HEK293 (cell line): ENCODE data around the gene FHIT.

Source experiments
- KLF9 ChIP-seq: fragments of 450-650 bp; formaldehyde crosslinking; IDR thresholded peaks from 2 replicates; pipeline ENCODE4 v1.5.1; 2016; ENCODE audit warnings: missing biosample characterization, missing genetic modification characterization, low read depth
- OSR2 ChIP-seq: fragments of 450-650 bp; formaldehyde crosslinking; IDR thresholded peaks from 2 replicates; pipeline ENCODE4 v1.5.1; 2016; ENCODE audit warnings: missing biosample characterization, missing genetic modification characterization
- SP2 ChIP-seq: fragments of 450-650 bp; formaldehyde crosslinking; IDR thresholded peaks from 2 replicates; pipeline ENCODE4 v1.5.1; 2016; ENCODE audit warnings: missing biosample characterization, missing genetic modification characterization
- ZBTB7A ChIP-seq: fragments of 450-650 bp; formaldehyde crosslinking; IDR thresholded peaks from 2 replicates; pipeline ENCODE4 v1.5.1; 2016; ENCODE audit warnings: low read depth, missing biosample characterization, missing genetic modification characterization
- ZBTB8A ChIP-seq: fragments of 450-650 bp; formaldehyde crosslinking; IDR thresholded peaks from 2 replicates; pipeline ENCODE4 v1.5.1; 2016; ENCODE audit warnings: missing biosample characterization, missing genetic modification characterization
- ZNF133 ChIP-seq: fragments of 450-650 bp; formaldehyde crosslinking; IDR thresholded peaks from 2 replicates; pipeline ENCODE4 v1.5.1; 2016; ENCODE audit warnings: missing biosample characterization, missing genetic modification characterization
- ZNF16 ChIP-seq: fragments of 450-650 bp; formaldehyde crosslinking; IDR thresholded peaks from 2 replicates; pipeline ENCODE4 v1.5.1; 2016; ENCODE audit warnings: low read depth, missing biosample characterization, missing genetic modification characterization
- ZNF473 ChIP-seq: fragments of 450-650 bp; formaldehyde crosslinking; IDR thresholded peaks from 2 replicates; pipeline ENCODE4 v1.5.1; 2017; ENCODE audit warnings: missing biosample characterization, missing genetic modification characterization
- ZNF747 ChIP-seq: fragments of 450-650 bp; formaldehyde crosslinking; IDR thresholded peaks from 2 replicates; pipeline ENCODE4 v1.5.1; 2016; ENCODE audit warnings: missing biosample characterization, missing genetic modification characterization
- TF ChIP-seq, protein P1 (sequence below): fragments of 450-650 bp; formaldehyde crosslinking; IDR thresholded peaks from 2 replicates; pipeline ENCODE4 v1.5.1; 2016; ENCODE audit warnings: missing biosample characterization, missing genetic modification characterization
- TF ChIP-seq, protein P2 (sequence below): fragments of 450-650 bp; formaldehyde crosslinking; IDR thresholded peaks from 2 replicates; pipeline ENCODE4 v1.5.1; 2016; ENCODE audit warnings: missing biosample characterization, missing genetic modification characterization

DNA sequence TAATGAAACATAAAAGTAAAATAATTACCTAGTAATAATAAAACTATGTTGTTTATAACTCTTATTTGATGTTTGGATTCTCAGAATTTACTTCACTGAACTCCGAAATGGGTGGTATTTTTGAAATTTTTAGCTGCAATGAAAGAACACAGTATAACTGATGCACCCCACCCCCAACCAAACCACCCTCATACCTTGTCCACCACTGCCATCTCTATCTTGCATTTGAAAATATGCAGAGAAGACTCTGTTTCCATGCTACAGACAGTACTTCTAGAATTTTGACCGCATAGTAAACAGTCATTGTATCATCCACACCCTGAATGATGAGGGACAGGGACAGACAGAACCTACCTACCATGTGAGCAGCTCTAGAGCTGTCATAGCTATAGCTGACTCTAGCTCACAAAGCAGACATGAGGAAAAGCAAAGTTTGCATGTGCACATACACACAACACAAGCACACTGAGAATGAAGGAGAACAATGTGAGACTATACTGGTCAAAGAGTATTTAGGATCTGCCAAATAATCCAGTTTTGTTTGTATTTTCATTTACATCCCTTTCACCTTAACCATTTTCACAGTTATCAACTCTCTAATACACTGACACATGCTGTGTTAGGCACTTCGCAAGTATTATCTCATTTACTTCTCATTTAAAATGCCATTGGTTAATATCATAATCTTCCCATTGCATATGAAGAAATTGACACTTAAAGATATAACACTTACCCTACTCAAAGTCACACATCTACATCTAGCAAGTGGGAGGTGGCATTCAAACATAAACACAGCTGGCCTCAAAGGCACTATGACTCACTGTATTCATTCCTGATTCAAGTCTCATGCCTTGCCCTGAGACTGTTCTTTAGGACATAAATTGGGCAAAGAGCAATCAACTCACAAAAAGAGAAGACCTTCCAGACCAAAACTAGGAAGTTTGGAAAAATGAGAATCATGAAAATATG is 1186.8 kb downstream of the FHIT start:
- TF ChIP-seq SP2 (tag by site-specific recombination) (no peak), ZBTB8A (tag by site-specific recombination) (no peak), KLF9 (no peak), ZNF747 (no peak), ZNF473 (tag by site-specific recombination) (no peak), ZBTB7A (tag by site-specific recombination) (no peak), OSR2 (tag by site-specific recombination) (no peak), ZNF133 (tag by site-specific recombination) (no peak), ZNF16 (tag by site-specific recombination) (no peak)
- TF ChIP-seq, protein P1, sequence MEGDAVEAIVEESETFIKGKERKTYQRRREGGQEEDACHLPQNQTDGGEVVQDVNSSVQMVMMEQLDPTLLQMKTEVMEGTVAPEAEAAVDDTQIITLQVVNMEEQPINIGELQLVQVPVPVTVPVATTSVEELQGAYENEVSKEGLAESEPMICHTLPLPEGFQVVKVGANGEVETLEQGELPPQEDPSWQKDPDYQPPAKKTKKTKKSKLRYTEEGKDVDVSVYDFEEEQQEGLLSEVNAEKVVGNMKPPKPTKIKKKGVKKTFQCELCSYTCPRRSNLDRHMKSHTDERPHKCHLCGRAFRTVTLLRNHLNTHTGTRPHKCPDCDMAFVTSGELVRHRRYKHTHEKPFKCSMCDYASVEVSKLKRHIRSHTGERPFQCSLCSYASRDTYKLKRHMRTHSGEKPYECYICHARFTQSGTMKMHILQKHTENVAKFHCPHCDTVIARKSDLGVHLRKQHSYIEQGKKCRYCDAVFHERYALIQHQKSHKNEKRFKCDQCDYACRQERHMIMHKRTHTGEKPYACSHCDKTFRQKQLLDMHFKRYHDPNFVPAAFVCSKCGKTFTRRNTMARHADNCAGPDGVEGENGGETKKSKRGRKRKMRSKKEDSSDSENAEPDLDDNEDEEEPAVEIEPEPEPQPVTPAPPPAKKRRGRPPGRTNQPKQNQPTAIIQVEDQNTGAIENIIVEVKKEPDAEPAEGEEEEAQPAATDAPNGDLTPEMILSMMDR (tag by site-specific recombination): no peak
- TF ChIP-seq, protein P2, sequence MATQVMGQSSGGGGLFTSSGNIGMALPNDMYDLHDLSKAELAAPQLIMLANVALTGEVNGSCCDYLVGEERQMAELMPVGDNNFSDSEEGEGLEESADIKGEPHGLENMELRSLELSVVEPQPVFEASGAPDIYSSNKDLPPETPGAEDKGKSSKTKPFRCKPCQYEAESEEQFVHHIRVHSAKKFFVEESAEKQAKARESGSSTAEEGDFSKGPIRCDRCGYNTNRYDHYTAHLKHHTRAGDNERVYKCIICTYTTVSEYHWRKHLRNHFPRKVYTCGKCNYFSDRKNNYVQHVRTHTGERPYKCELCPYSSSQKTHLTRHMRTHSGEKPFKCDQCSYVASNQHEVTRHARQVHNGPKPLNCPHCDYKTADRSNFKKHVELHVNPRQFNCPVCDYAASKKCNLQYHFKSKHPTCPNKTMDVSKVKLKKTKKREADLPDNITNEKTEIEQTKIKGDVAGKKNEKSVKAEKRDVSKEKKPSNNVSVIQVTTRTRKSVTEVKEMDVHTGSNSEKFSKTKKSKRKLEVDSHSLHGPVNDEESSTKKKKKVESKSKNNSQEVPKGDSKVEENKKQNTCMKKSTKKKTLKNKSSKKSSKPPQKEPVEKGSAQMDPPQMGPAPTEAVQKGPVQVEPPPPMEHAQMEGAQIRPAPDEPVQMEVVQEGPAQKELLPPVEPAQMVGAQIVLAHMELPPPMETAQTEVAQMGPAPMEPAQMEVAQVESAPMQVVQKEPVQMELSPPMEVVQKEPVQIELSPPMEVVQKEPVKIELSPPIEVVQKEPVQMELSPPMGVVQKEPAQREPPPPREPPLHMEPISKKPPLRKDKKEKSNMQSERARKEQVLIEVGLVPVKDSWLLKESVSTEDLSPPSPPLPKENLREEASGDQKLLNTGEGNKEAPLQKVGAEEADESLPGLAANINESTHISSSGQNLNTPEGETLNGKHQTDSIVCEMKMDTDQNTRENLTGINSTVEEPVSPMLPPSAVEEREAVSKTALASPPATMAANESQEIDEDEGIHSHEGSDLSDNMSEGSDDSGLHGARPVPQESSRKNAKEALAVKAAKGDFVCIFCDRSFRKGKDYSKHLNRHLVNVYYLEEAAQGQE: no peak
